H9 (cell line): ENCODE measurements around the gene RDH14. TPM values are rescaled to one million over a fixed set of nuclear protein-coding genes. Genes with fewer than 3 reads are reported as not detected.

Experiments used
- DNase-seq: peaks from one replicate; pipeline ENCODE4 v3.0.0-alpha.2; 2017
- H2AFZ ChIP-seq: one replicate; pipeline ENCODE4 v1.6.1; 2013; ENCODE audit warnings: mild to moderate bottlenecking, low read length, control low read depth, moderate library complexity
- H2AK5ac ChIP-seq: 2 replicates; pipeline ENCODE4 v1.6.1; 2013; ENCODE audit warnings: low read length, control low read depth, mixed read lengths; ENCODE audit not compliant: insufficient read length
- H2BK120ac ChIP-seq: one replicate; pipeline ENCODE4 v1.6.1; 2013; ENCODE audit warnings: low read depth, mild to moderate bottlenecking, low read length, control low read depth, inconsistent platforms; ENCODE audit not compliant: poor library complexity, severe bottlenecking
- H2BK12ac ChIP-seq: 2 replicates; pipeline ENCODE4 v1.6.1; 2013; ENCODE audit warnings: low read length, control low read depth, mixed read lengths, low read depth; ENCODE audit not compliant: insufficient read length
- H2BK15ac ChIP-seq: 2 replicates; pipeline ENCODE4 v1.6.1; 2013; ENCODE audit warnings: low read depth, low read length, control low read depth
- H2BK20ac ChIP-seq: one replicate; pipeline ENCODE4 v1.6.1; 2013; ENCODE audit warnings: low read depth, mild to moderate bottlenecking, low read length, control low read depth, inconsistent platforms; ENCODE audit not compliant: poor library complexity, severe bottlenecking
- H2BK5ac ChIP-seq: 2 replicates; pipeline ENCODE4 v1.6.1; 2013; ENCODE audit warnings: low read length, control low read depth, mixed read lengths; ENCODE audit not compliant: insufficient read length
- H3K14ac ChIP-seq: 2 replicates; pipeline ENCODE4 v1.6.1; 2013; ENCODE audit warnings: low read length, control low read depth; ENCODE audit not compliant: insufficient read depth
- H3K18ac ChIP-seq: 2 replicates; pipeline ENCODE4 v1.6.1; 2013; ENCODE audit warnings: low read depth, mild to moderate bottlenecking, mixed read lengths, low read length, control low read depth; ENCODE audit not compliant: insufficient read length
- H3K23ac ChIP-seq: 2 replicates; pipeline ENCODE4 v1.6.1; 2013; ENCODE audit warnings: low read length, control low read depth, mixed read lengths, low read depth; ENCODE audit not compliant: insufficient read length
- H3K23me2 ChIP-seq: 2 replicates; pipeline ENCODE4 v1.6.1; 2013; ENCODE audit warnings: low read depth, mild to moderate bottlenecking, mixed read lengths, low read length, control low read depth; ENCODE audit not compliant: insufficient read length, poor library complexity, severe bottlenecking
- H3K27ac ChIP-seq: 2 replicates; pipeline ENCODE4 v1.5.1; 2013; ENCODE audit warnings: low read length, control low read depth, mixed read lengths, low read depth; ENCODE audit not compliant: insufficient read length
- H3K27me3 ChIP-seq: 2 replicates; pipeline ENCODE4 v1.6.1; 2013; ENCODE audit warnings: low read length, control low read depth, inconsistent platforms; ENCODE audit not compliant: insufficient read depth
- H3K4ac ChIP-seq: 2 replicates; pipeline ENCODE4 v1.6.1; 2013; ENCODE audit warnings: low read depth, mild to moderate bottlenecking, control low read depth, inconsistent platforms, low read length, moderate library complexity
- H3K4me1 ChIP-seq: 2 replicates; pipeline ENCODE4 v1.6.1; 2013; ENCODE audit warnings: low read length, control low read depth, inconsistent platforms; ENCODE audit not compliant: insufficient read depth
- H3K4me2 ChIP-seq: 2 replicates; pipeline ENCODE4 v1.6.1; 2013; ENCODE audit warnings: low read length, control low read depth, mixed read lengths; ENCODE audit not compliant: insufficient read length, insufficient read depth
- H3K56ac ChIP-seq: 2 replicates; pipeline ENCODE4 v1.6.1; 2013; ENCODE audit warnings: low read depth, mild to moderate bottlenecking, mixed read lengths, low read length, control low read depth; ENCODE audit not compliant: insufficient read length
- H3K79me1 ChIP-seq: 2 replicates; pipeline ENCODE4 v1.6.1; 2013; ENCODE audit warnings: low read depth, mild to moderate bottlenecking, moderate library complexity, low read length, control low read depth, inconsistent platforms; ENCODE audit not compliant: insufficient read depth, poor library complexity, severe bottlenecking
- H3K79me2 ChIP-seq: 2 replicates; pipeline ENCODE4 v1.6.1; 2013; ENCODE audit warnings: low read length, control low read depth, inconsistent platforms; ENCODE audit not compliant: insufficient read depth
- H3K9ac ChIP-seq: 2 replicates; pipeline ENCODE4 v1.6.1; 2013; ENCODE audit warnings: low read length, control low read depth, mixed read lengths; ENCODE audit not compliant: insufficient read length; ENCODE audit errors: extremely low read depth
- H3K9me3 ChIP-seq: one replicate; pipeline ENCODE4 v1.6.1; 2013; ENCODE audit warnings: low read depth, low read length, inconsistent platforms; ENCODE audit not compliant: control insufficient read depth
- H3T11ph ChIP-seq: one replicate; pipeline ENCODE4 v1.6.1; 2013; ENCODE audit warnings: mild to moderate bottlenecking, low read length, control low read depth, inconsistent platforms
- H4K20me1 ChIP-seq: one replicate; pipeline ENCODE4 v1.6.1; 2013; ENCODE audit not compliant: control insufficient read depth, insufficient read length, insufficient read depth
- H4K5ac ChIP-seq: 2 replicates; pipeline ENCODE4 v1.6.1; 2013; ENCODE audit warnings: low read depth, mild to moderate bottlenecking, mixed read lengths, low read length, control low read depth; ENCODE audit not compliant: insufficient read length
- H4K8ac ChIP-seq: replicated peaks from 2 replicates; pipeline ENCODE4 v1.6.1; 2013; ENCODE audit warnings: low read length, control low read depth, mixed read lengths, low read depth; ENCODE audit not compliant: insufficient read length
- H4K91ac ChIP-seq: 2 replicates; pipeline ENCODE4 v1.6.1; 2013; ENCODE audit warnings: low read depth, mild to moderate bottlenecking, moderate library complexity, mixed read lengths, low read length, control low read depth; ENCODE audit not compliant: insufficient read length
- H3K27ac Mint-ChIP-seq, 3 experiments: 2 replicates in 2 of 3; 3 replicates in 1 of 3; pipeline ENCODE4 v1.8.0; 2020 to 2021; ENCODE audit warnings: mixed read lengths in 3 of 3, mild to moderate bottlenecking in 1 of 3, moderate library complexity in 1 of 3
- H3K27me3 Mint-ChIP-seq: 2 replicates; pipeline ENCODE4 v1.8.0; 2021; ENCODE audit warnings: low read depth, mild to moderate bottlenecking, moderate library complexity, mixed read lengths
- H3K36me3 Mint-ChIP-seq, 3 experiments: 2 replicates in 2 of 3; 3 replicates in 1 of 3; pipeline ENCODE4 v1.8.0; 2020 to 2021; ENCODE audit warnings: low read depth in 3 of 3, mixed read lengths in 3 of 3; ENCODE audit not compliant: insufficient read depth in 1 of 3
- H3K4me1 Mint-ChIP-seq, 2 experiments: 2 replicates each; pipeline ENCODE4 v1.8.0; 2020; ENCODE audit warnings: mixed read lengths in 2 of 2
- H3K4me3 Mint-ChIP-seq, 2 experiments: 2 replicates in 1 of 2; 3 replicates in 1 of 2; pipeline ENCODE4 v1.8.0; 2020 to 2021; ENCODE audit warnings: mild to moderate bottlenecking in 2 of 2, mixed read lengths in 2 of 2, moderate library complexity in 1 of 2
- H3K9me3 Mint-ChIP-seq, 2 experiments: 2 replicates in 1 of 2; 3 replicates in 1 of 2; pipeline ENCODE4 v1.8.0; 2020; ENCODE audit warnings: mild to moderate bottlenecking in 2 of 2, mixed read lengths in 2 of 2, moderate library complexity in 1 of 2
- CTCF ChIP-seq: fragments of 200-600 bp; sonication (generic); conservative IDR thresholded peaks from 3 replicates; pipeline ENCODE4 v1.8.0; 2021; ENCODE audit warnings: antibody characterized with exemption, mild to moderate bottlenecking
- WGBS: extraction: QIAGEN DNeasy Blood & Tissue Kit; methylation state at CpG from one replicate; pipeline ENCODE4 v1.1.7; 2013; ENCODE audit warnings: missing lambda C conversion rate, low lambda C conversion rate, mixed read lengths; ENCODE audit not compliant: insufficient read length; ENCODE audit errors: extremely low coverage; 5-methylcytosine and 5-hydroxymethylcytosine counted together
- total RNA-seq: library from RNA; stranded (reverse); gene quantifications from 2 replicates; pipeline ENCODE4 v1.2.1, GENCODE V29; 2021

RDH14 gene
- total RNA-seq, 1 experiment from 2014 or later, result 25.5 TPM

- H2BK120ac ChIP-seq, result no peak overlapping the region
Observed at GRCh38 chr2:18517386-18517785, 43.1 kb downstream of the RDH14 start.

More at GRCh38 chr2:18517386-18517785, 43.1 kb downstream of the RDH14 start:
- Mint-ChIP-seq H3K36me3 (no peaks in the 10 kb centered on the region), H3K9me3 (no peaks in the 10 kb centered on the region), H3K27me3 (no peaks in the 10 kb centered on the region), H3K4me1 (peaks cover 14 to 18% of the 10 kb centered on the region in 2 experiments), H3K27ac (no peak overlapping the region), H3K4me3 (no peak overlapping the region)
- H3T11ph ChIP-seq, result no peak overlapping the region
- H2AK5ac ChIP-seq, result no peak overlapping the region
- no peaks in the 10 kb centered on the region for H3K79me1 ChIP-seq
- no peak overlapping the region for H3K18ac ChIP-seq
- no peak overlapping the region for H3K4me2 ChIP-seq
- H3K27ac ChIP-seq, result no peak overlapping the region
- no peaks in the 10 kb centered on the region for H3K79me2 ChIP-seq
- no peak overlapping the region for H2BK20ac ChIP-seq
- H4K20me1 ChIP-seq, result no peaks in the 10 kb centered on the region
- no peak overlapping the region for H2BK15ac ChIP-seq
- no peak for TF ChIP-seq CTCF
- no peaks in the 10 kb centered on the region for H3K27me3 ChIP-seq
- H2BK12ac ChIP-seq, result no peak overlapping the region
- H4K8ac ChIP-seq, result no peak overlapping the region
- no peak overlapping the region for H3K23ac ChIP-seq
- H3K9me3 ChIP-seq, result no peaks in the 10 kb centered on the region
- H4K91ac ChIP-seq, result no peak overlapping the region
- no peak for DNase-seq
- H3K23me2 ChIP-seq, result no peaks in the 10 kb centered on the region
- no peak overlapping the region for H4K5ac ChIP-seq
- WGBS, result no CpG with 5 or more reads among the region's 1 CpG
- H3K4ac ChIP-seq, result no peak overlapping the region
- no peak overlapping the region for H2BK5ac ChIP-seq
- H2AFZ ChIP-seq, result no peak overlapping the region
- H3K9ac ChIP-seq, result no peak overlapping the region
- no peaks in the 10 kb centered on the region for H3K4me1 ChIP-seq
- H3K14ac ChIP-seq, result no peak overlapping the region
- H3K56ac ChIP-seq, result no peak overlapping the region
